Endothelial cell of umbilical vein (primary cell): Measurements from ENCODE around the gene IFI27L2. TPM values are rescaled to one million over a fixed set of nuclear protein-coding genes. Genes with fewer than 3 reads are reported as not detected.

Experiments
- BruUV-seq: library from RNA; stranded (reverse); fragments of 400-500 nt; replicated peaks from 2 replicates; lab custom pipeline; 2021; lab: Mats Ljungman, UMichigan
- CTCF ChIA-PET: fragments of 300-600, 350-600 bp; sonication (Branson Sonifier 250); formaldehyde crosslinking; loops from one replicate; lab custom pipeline; 2021; ENCODE audit warnings: antibody characterized with exemption, inconsistent platforms; lab: Charles Lee
- POLR2A ChIA-PET: fragments of 300-600, 350-600 bp; sonication (Branson Sonifier 250); formaldehyde crosslinking; loops from one replicate; lab custom pipeline; 2021; ENCODE audit warnings: antibody characterized with exemption, inconsistent platforms; lab: Charles Lee
- DNase-seq: peaks from one replicate; pipeline ENCODE4 v3.0.0-alpha.2; 2011; ENCODE audit warnings: low read depth, low spot score
- FAIRE-seq: peaks from 2 replicates; lab custom pipeline; 2011; peaks lifted over from hg19 to GRCh38; lab: Jason Lieb, UNC
- H2AFZ ChIP-seq: 2 replicates; pipeline ENCODE4 v1.6.0; 2012; ENCODE audit warnings: low read depth, low read length, control low read depth, inconsistent platforms
- H3K27ac ChIP-seq: 2 replicates; pipeline ENCODE4 v1.5.1; 2011; ENCODE audit warnings: low read depth, mild to moderate bottlenecking, control low read depth, low read length, moderate library complexity; ENCODE audit not compliant: insufficient read depth
- H3K27me3 ChIP-seq, 2 experiments: 2 replicates each; pipeline versions ENCODE4 v1.6.0 to v1.6.1; 2011; ENCODE audit warnings: low read length in 2 of 2, mixed read lengths in 1 of 2; ENCODE audit not compliant: control insufficient read depth in 2 of 2, insufficient read depth in 2 of 2
- H3K36me3 ChIP-seq, 2 experiments: 2 replicates in 1 of 2; 3 replicates in 1 of 2; pipeline ENCODE4 v1.5.1; 2011; ENCODE audit warnings: low read length in 2 of 2, mild to moderate bottlenecking in 1 of 2, moderate library complexity in 1 of 2; ENCODE audit not compliant: control insufficient read depth in 2 of 2, insufficient read depth in 2 of 2; ENCODE audit errors: extremely low read depth in 1 of 2
- H3K4me1 ChIP-seq: 3 replicates; pipeline ENCODE4 v1.5.1; 2011; ENCODE audit warnings: mild to moderate bottlenecking, low read length; ENCODE audit not compliant: control insufficient read depth, insufficient read depth; ENCODE audit errors: extremely low read depth
- H3K4me2 ChIP-seq: 2 replicates; pipeline ENCODE4 v1.6.1; 2011; ENCODE audit warnings: low read length, control low read depth, mixed read lengths; ENCODE audit not compliant: insufficient read depth
- H3K4me3 ChIP-seq, 3 experiments: fragments of 200-600 bp in 1 of 3; sonication (generic), shearing (Covaris generic) in 1 of 3; replicated peaks in 1 of 3; 2 replicates each; pipeline ENCODE4 v1.5.1; 2011 to 2016; ENCODE audit warnings: control low read depth in 3 of 3, low read length in 3 of 3, mild to moderate bottlenecking in 2 of 3, inconsistent platforms in 1 of 3, low read depth in 1 of 3, moderate library complexity in 1 of 3; ENCODE audit not compliant: insufficient read depth in 1 of 3
- H3K79me2 ChIP-seq: 2 replicates; pipeline ENCODE4 v1.6.0; 2012; ENCODE audit warnings: low read length, inconsistent platforms; ENCODE audit not compliant: control insufficient read depth, insufficient read depth
- H3K9ac ChIP-seq: replicated peaks from 2 replicates; pipeline ENCODE3; 2011; ENCODE audit warnings: low read length, control low read depth; ENCODE audit not compliant: insufficient read depth; ENCODE audit errors: extremely low read depth
- H3K9me1 ChIP-seq: replicated peaks from 3 replicates; pipeline ENCODE4 v1.6.0; 2011; ENCODE audit warnings: mild to moderate bottlenecking, low read length; ENCODE audit not compliant: control insufficient read depth, insufficient read depth; ENCODE audit errors: extremely low read depth
- H3K9me3 ChIP-seq: replicated peaks from 2 replicates; pipeline ENCODE4 v1.5.1; 2012; ENCODE audit warnings: low read length, inconsistent platforms; ENCODE audit not compliant: control insufficient read depth, insufficient read depth
- H4K20me1 ChIP-seq: replicated peaks from 2 replicates; pipeline ENCODE3; 2011; ENCODE audit warnings: mild to moderate bottlenecking, low read length; ENCODE audit not compliant: control insufficient read depth, insufficient read depth; ENCODE audit errors: extremely low read depth
- CTCF ChIP-seq, 2 donors: IDR thresholded peaks; 1 replicate in 1 of 2; 2 replicates in 1 of 2; pipeline ENCODE4 v1.5.1; 2011; ENCODE audit warnings: low read length in 2 of 2, mild to moderate bottlenecking in 2 of 2, moderate library complexity in 2 of 2, control low read depth in 1 of 2, inconsistent platforms in 1 of 2, low read depth in 1 of 2; ENCODE audit not compliant: insufficient read depth in 1 of 2; ENCODE audit errors: extremely low read depth in 1 of 2
- EZH2 ChIP-seq: IDR thresholded peaks from 2 replicates; pipeline ENCODE4 v1.6.1; 2012; ENCODE audit warnings: borderline replicate concordance, low read depth, mild to moderate bottlenecking, moderate library complexity, low read length, inconsistent platforms; ENCODE audit not compliant: severe bottlenecking
- FOS ChIP-seq: IDR thresholded peaks from 2 replicates; pipeline ENCODE4 v1.6.1; 2011; ENCODE audit warnings: mild to moderate bottlenecking, low read length, moderate library complexity, borderline replicate concordance; ENCODE audit not compliant: insufficient read depth
- GATA2 ChIP-seq: IDR thresholded peaks from 2 replicates; pipeline ENCODE4 v1.7.0; 2011; ENCODE audit warnings: low read depth, mild to moderate bottlenecking, moderate library complexity, mixed read lengths, low read length; ENCODE audit not compliant: insufficient read length, insufficient read depth
- JUN ChIP-seq: IDR thresholded peaks from 2 replicates; pipeline ENCODE4 v1.6.1; 2011; ENCODE audit warnings: borderline replicate concordance, low read depth; ENCODE audit not compliant: insufficient read length, insufficient read depth
- MAX ChIP-seq: IDR thresholded peaks from 2 replicates; pipeline ENCODE4 v1.6.1; 2011; ENCODE audit not compliant: insufficient read depth, insufficient read length
- MYC ChIP-seq: IDR thresholded peaks from one replicate; pipeline ENCODE4 v1.6.1; 2011; ENCODE audit warnings: mild to moderate bottlenecking, low read depth, low read length
- POLR2A ChIP-seq: IDR thresholded peaks from 2 replicates; pipeline ENCODE4 v1.6.1; 2012; ENCODE audit warnings: low read depth, mild to moderate bottlenecking, control low read depth, low read length
- POLR2AphosphoS5 ChIP-seq: IDR thresholded peaks from 2 replicates; pipeline ENCODE4 v1.6.1; 2012; ENCODE audit warnings: low read depth, mild to moderate bottlenecking, control low read depth, low read length, moderate library complexity; ENCODE audit not compliant: insufficient read depth
- dilution Hi-C: fragments of 300-500 bp; cut with MboI; formaldehyde crosslinking; loops from one replicate; pipeline ENCODE4 v1.15.0; 2019; ENCODE audit warnings: low sequenced_read_pairs; ENCODE audit not compliant: extremely low pct_ligation_motif_present
- intact Hi-C: fragments of 100-400 bp; cut with micrococcal nuclease; formaldehyde crosslinking; loops from one replicate; pipeline ENCODE4 v1.10.0; 2022
- polyA plus RNA-seq, 4 experiments: library from polyadenylated mRNA; depleted of rRNA in 3 of 4; stranded (reverse) in 3 of 4; unstranded in 1 of 4; fragments of >200 nt; gene quantifications; 2 replicates each; pipeline versions ENCODE4 v1.2.1 to v1.2.3, GENCODE V29; 2011 to 2012; ENCODE audit warnings: missing spikeins in 1 of 4
- total RNA-seq: library from RNA; stranded (reverse); gene quantifications from 2 replicates; pipeline ENCODE4 v1.2.3, GENCODE V29; 2021

IFI27L2 gene
- total and polyA plus RNA-seq, 2 donors (not counting 3 experiments of a cell fraction or from before 2014, with no cell fraction given), result 28.7 to 82.9 TPM

GRCh38 chr14:94126419-94126677, 3.1 kb downstream of the IFI27L2 start:
- BruUV-seq, result no TSS peak

More at GRCh38 chr14:94126419-94126677, 3.1 kb downstream of the IFI27L2 start:
- Histone ChIP-seq H3K79me2 (no peaks in the 10 kb centered on the region), H3K4me2 (no peak overlapping the region), H3K27me3 (no peaks in the 10 kb centered on the region), H4K20me1 (no peaks in the 10 kb centered on the region), H3K27ac (no peak overlapping the region), H3K9ac (no peak overlapping the region), H2AFZ (no peak overlapping the region), H3K4me1 (peaks cover 9% of the 10 kb centered on the region), H3K9me1 (no peaks in the 10 kb centered on the region), H3K36me3 (no peaks in the 10 kb centered on the region), H3K9me3 (no peaks in the 10 kb centered on the region), H3K4me3 (no peak overlapping the region)
- dilution Hi-C loops (no loop called here), intact Hi-C loops (no loop called here)
- TF ChIP-seq FOS, result no peak
- TF ChIP-seq JUN, result no peak
- no peak for TF ChIP-seq CTCF (IDR thresholded peaks at IDR 0.05; ENCODE audit: extremely low read depth in 1 of 2, insufficient read depth in 1 of 2, low read depth in 1 of 2, low read length in 2 of 2)
- TF ChIP-seq POLR2A, result no peak
- no peak for TF ChIP-seq POLR2AphosphoS5
- no peak for TF ChIP-seq GATA2
- no peak for TF ChIP-seq EZH2
- no peak for TF ChIP-seq MAX
- TF ChIP-seq MYC, result no peak
- ChIA-PET POLR2A (no interaction called here), CTCF (interaction anchor here (0.6 to 1.7 kb wide), 3 partner anchors 16 to 75 kb away, joined by 3 read pairs; no protein-coding TSS in a partner anchor)
- FAIRE-seq (no peak), DNase-seq (no peak)
